PC-3 (cell line): ENCODE results near the gene OR10C1. TPM values are rescaled to one million over a fixed set of nuclear protein-coding genes. Genes with fewer than 3 reads are reported as not detected.
A peak's percentile ranks its signal among the peaks of the same experiment; 100 is the strongest.
"Not testable (repeated sequence)": the region's sequence is repeated elsewhere in the genome, so short reads cannot be mapped to it uniquely, and the experiment has no call there.

Experiments used
- ATAC-seq: fragments of 200-7000 bp; cut with Tn5 transposase; 2 replicates; pipeline ENCODE4 v1.9.1; 2020; ENCODE audit warnings: mild to moderate bottlenecking, moderate library complexity
- BruUV-seq: library from RNA; stranded (reverse); fragments of 400-500 nt; replicated peaks from 2 replicates; lab custom pipeline; 2021; lab: Mats Ljungman, UMichigan
- CTCF ChIA-PET: fragments of 300-600 bp; sonication (Branson Sonifier 250); formaldehyde crosslinking; loops from one replicate; lab custom pipeline; 2022; ENCODE audit warnings: antibody characterized with exemption; lab: Charles Lee
- POLR2A ChIA-PET: fragments of 300-600 bp; sonication (Branson Sonifier 250); formaldehyde crosslinking; loops from one replicate; lab custom pipeline; 2022; ENCODE audit warnings: antibody characterized with exemption; ENCODE audit not compliant: unreplicated experiment; lab: Charles Lee
- DNase-seq: peaks from one replicate; pipeline ENCODE4 v3.0.0-alpha.2; 2015
- H2AFZ ChIP-seq: fragments of 300-600 bp; sonication (generic); 2 replicates; pipeline ENCODE4 v1.6.0; 2016; ENCODE audit warnings: antibody characterized with exemption, low read length
- H3F3A ChIP-seq: fragments of 300-600 bp; sonication (generic); one replicate; pipeline ENCODE4 v1.6.0; 2017; ENCODE audit warnings: antibody characterized with exemption, low read length, control low read depth, mild to moderate bottlenecking; ENCODE audit not compliant: unreplicated experiment
- H3K27ac ChIP-seq: fragments of 300-600 bp; sonication (generic); 2 replicates; pipeline ENCODE4 v1.5.1; 2016; ENCODE audit warnings: mild to moderate bottlenecking, low read length
- H3K27me3 ChIP-seq: fragments of 300-600 bp; sonication (generic); 2 replicates; pipeline ENCODE4 v1.6.1; 2016; ENCODE audit warnings: low read length, mixed read lengths
- H3K36me3 ChIP-seq: fragments of 300-600 bp; sonication (generic); 2 replicates; pipeline ENCODE4 v1.6.1; 2016; ENCODE audit warnings: low read depth, mixed run types, low read length, mixed read lengths
- H3K4me1 ChIP-seq: fragments of 300-600 bp; sonication (generic); 2 replicates; pipeline ENCODE4 v1.5.1; 2016; ENCODE audit warnings: low read length; ENCODE audit not compliant: insufficient read depth
- H3K4me2 ChIP-seq: fragments of 300-600 bp; sonication (generic); 2 replicates; pipeline ENCODE4 v1.6.0; 2016; ENCODE audit warnings: low read length
- H3K4me3 ChIP-seq: fragments of 300-600 bp; sonication (generic); 2 replicates; pipeline ENCODE4 v1.5.1; 2016; ENCODE audit warnings: mild to moderate bottlenecking, low read length, mixed read lengths
- H3K79me2 ChIP-seq: fragments of 300-600 bp; sonication (generic); 2 replicates; pipeline ENCODE4 v1.6.1; 2017; ENCODE audit warnings: low read length, mixed read lengths
- H3K9ac ChIP-seq: fragments of 300-600 bp; sonication (generic); 2 replicates; pipeline ENCODE4 v1.6.0; 2016; ENCODE audit warnings: mild to moderate bottlenecking, low read length
- H3K9me2 ChIP-seq: fragments of 300-600 bp; sonication (generic); replicated peaks from 2 replicates; pipeline ENCODE4 v1.6.1; 2016; ENCODE audit warnings: mixed run types, low read length, mixed read lengths
- H3K9me3 ChIP-seq: fragments of 300-600 bp; sonication (generic); 2 replicates; pipeline ENCODE4 v1.6.1; 2016; ENCODE audit warnings: low read length, mixed read lengths
- H4K20me1 ChIP-seq: fragments of 300-600 bp; sonication (generic); 2 replicates; pipeline ENCODE4 v1.6.1; 2016; ENCODE audit warnings: low read length, mixed read lengths
- CTCF ChIP-seq: fragments of 300-600 bp; sonication (generic); conservative IDR thresholded peaks from 2 replicates; pipeline ENCODE4 v1.5.1; 2017; ENCODE audit warnings: antibody characterized with exemption, low read depth, mild to moderate bottlenecking, low read length
- EZH2 ChIP-seq: fragments of 300-600 bp; sonication (generic); IDR thresholded peaks from one replicate; pipeline ENCODE4 v1.6.1; 2017; ENCODE audit warnings: antibody characterized with exemption, mild to moderate bottlenecking, low read length; ENCODE audit not compliant: unreplicated experiment
- EZH2phosphoT487 ChIP-seq: fragments of 300-600 bp; sonication (generic); IDR thresholded peaks from 2 replicates; pipeline ENCODE4 v1.6.1; 2018; ENCODE audit warnings: mild to moderate bottlenecking, antibody characterized with exemption, low read length, borderline replicate concordance
- intact Hi-C: fragments of 100-400 bp; cut with micrococcal nuclease; formaldehyde crosslinking; loops from 2 replicates; pipeline ENCODE4 v1.9.0; 2023
- total RNA-seq: library from RNA; depleted of rRNA; stranded (reverse); fragments of >200 nt; gene quantifications from 2 replicates; pipeline ENCODE4 v1.2.3, GENCODE V29; 2014

Gene OR10C1
- total RNA-seq, 1 experiment from 2014 or later, result not detected

GRCh38 chr6:29425075-29425474, 14.0 kb upstream of the OR10C1 start:
- ChIA-PET POLR2A (no interaction called here), CTCF (no interaction called here)
- H3K36me3 ChIP-seq, result no peaks in the 10 kb centered on the region
- no peak overlapping the region for H3K27ac ChIP-seq
- H3K4me3 ChIP-seq, result no peak overlapping the region
- H3K9me2 ChIP-seq, result no peaks in the 10 kb centered on the region
- intact Hi-C loops, result no loop called here
- DNase-seq (no peak), ATAC-seq (no peak)
- H4K20me1 ChIP-seq, result no peaks in the 10 kb centered on the region
- H3K4me1 ChIP-seq, result no peaks in the 10 kb centered on the region
- no peaks in the 10 kb centered on the region for H3F3A ChIP-seq
- H2AFZ ChIP-seq, result no peak overlapping the region
- peaks cover 49% of the 10 kb centered on the region for H3K27me3 ChIP-seq
- no TSS peak for BruUV-seq
- TF ChIP-seq EZH2, result no peak
- no peak for TF ChIP-seq CTCF
- TF ChIP-seq EZH2phosphoT487, result no peak
- no peak overlapping the region for H3K9ac ChIP-seq
- no peak overlapping the region for H3K4me2 ChIP-seq
- H3K9me3 ChIP-seq, result no peaks in the 10 kb centered on the region
- no peaks in the 10 kb centered on the region for H3K79me2 ChIP-seq

GRCh38 chr6:29426654-29427053, 12.5 kb upstream of the OR10C1 start:
- no peaks in the 10 kb centered on the region for H3F3A ChIP-seq
- H2AFZ ChIP-seq, result no peak overlapping the region
- ChIA-PET POLR2A (no interaction called here), CTCF (no interaction called here)
- TF ChIP-seq CTCF (0 out of 2 replicates have a peak, but pooled peaks have one; percentile 10), EZH2 (no peak)
- H3K36me3 ChIP-seq, result no peaks in the 10 kb centered on the region
- H3K79me2 ChIP-seq, result no peaks in the 10 kb centered on the region
- peaks cover 56% of the 10 kb centered on the region for H3K27me3 ChIP-seq
- H3K4me2 ChIP-seq, result no peak overlapping the region
- no peaks in the 10 kb centered on the region for H3K9me2 ChIP-seq
- ATAC-seq (no peak), DNase-seq (peak; percentile 13)
- no peak overlapping the region for H3K9ac ChIP-seq
- H3K4me1 ChIP-seq, result no peaks in the 10 kb centered on the region
- H3K9me3 ChIP-seq, result no peaks in the 10 kb centered on the region
- no peaks in the 10 kb centered on the region for H4K20me1 ChIP-seq
- no peak overlapping the region for H3K4me3 ChIP-seq
- BruUV-seq, result no TSS peak
- H3K27ac ChIP-seq, result no peak overlapping the region
- intact Hi-C loops, result no loop called here

GRCh38 chr6:29436730-29437129, 2.4 kb upstream of the OR10C1 start:
- H3K9me3 ChIP-seq, H3K4me3 ChIP-seq, H4K20me1 ChIP-seq, H3K4me2 ChIP-seq, H3K9ac ChIP-seq, POLR2A ChIA-PET, intact Hi-C loops, H3K27ac ChIP-seq, H3K4me1 ChIP-seq, H2AFZ ChIP-seq, H3K36me3 ChIP-seq, BruUV-seq, ATAC-seq, H3K9me2 ChIP-seq, DNase-seq, H3K79me2 ChIP-seq, CTCF ChIA-PET, H3F3A ChIP-seq: not testable (repeated sequence)
- H3K27me3 ChIP-seq, result peaks cover 68% of the 10 kb centered on the region
